CD1c-positive myeloid dendritic cell (primary cell): ENCODE data around the gene UST.
A peak's percentile ranks its signal among the peaks of the same experiment; 100 is the strongest.
"Not testable (repeated sequence)": the region's sequence is repeated elsewhere in the genome, so short reads cannot be mapped to it uniquely, and the experiment has no call there.

ENCODE experiments used
- DNase-seq: peaks from one replicate; pipeline ENCODE4 v3.0.0-alpha.2; 2016; ENCODE audit errors: extremely low spot score

UST gene

DNA sequence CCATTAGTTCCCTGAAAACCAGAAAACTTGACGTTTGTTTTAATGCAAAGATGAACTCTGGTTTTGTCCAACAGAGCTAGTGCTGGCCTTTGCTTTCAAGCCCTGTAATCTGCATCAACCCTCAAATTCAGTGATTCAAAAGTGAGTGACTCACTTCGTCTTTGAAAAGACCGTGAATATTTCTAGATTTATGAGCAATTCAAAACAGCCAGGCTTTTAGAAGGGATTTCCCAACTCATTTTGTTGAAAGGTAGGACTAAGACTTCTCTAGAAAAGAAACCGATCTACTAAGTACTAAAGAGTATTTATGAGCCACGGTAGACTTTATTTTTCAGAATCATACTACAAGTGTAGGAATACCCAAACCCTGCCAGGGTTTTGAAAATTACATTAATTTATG lies 121.5 kb downstream of the UST start:
- DNase-seq: no peak

DNA sequence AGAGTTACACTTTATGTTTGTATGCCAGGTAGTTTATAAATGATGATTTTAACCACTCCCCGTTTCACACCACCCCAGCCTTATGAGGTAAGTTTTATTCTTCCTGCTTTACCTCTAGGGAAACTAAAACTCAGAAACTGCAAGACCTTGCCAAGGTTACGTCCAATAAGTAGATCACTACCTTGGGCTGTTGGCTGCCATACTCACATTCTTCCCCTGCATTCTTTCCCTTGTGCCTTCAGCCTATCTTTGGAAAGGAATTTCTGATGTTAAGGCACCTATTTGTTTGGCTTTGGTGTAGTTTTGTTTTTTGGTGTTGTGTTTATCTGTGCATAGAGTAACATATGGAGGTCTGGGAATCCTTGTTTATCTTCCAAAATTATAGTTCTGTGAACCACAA lies 122.1 kb downstream of the UST start:
- no peak for DNase-seq

DNA sequence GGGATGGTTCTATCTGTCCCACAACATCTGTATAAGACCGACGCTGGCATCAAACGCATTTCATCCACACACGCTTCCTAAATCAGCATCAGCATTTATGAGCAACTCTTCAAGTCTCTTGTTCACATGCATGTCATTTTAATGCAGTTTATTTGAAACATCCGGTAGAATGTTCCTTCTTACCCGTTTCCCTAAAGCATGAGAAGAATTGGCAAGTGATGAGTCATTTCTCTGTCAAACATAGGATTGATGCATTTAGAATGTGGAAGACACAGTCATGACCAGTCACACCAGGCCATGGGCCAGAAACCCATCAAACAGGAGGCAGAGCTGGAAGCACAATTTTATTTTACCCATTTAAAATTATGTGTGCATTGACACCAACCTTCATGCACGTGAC lies 122.8 kb downstream of the UST start:
- DNase-seq: peak; percentile 6

DNA sequence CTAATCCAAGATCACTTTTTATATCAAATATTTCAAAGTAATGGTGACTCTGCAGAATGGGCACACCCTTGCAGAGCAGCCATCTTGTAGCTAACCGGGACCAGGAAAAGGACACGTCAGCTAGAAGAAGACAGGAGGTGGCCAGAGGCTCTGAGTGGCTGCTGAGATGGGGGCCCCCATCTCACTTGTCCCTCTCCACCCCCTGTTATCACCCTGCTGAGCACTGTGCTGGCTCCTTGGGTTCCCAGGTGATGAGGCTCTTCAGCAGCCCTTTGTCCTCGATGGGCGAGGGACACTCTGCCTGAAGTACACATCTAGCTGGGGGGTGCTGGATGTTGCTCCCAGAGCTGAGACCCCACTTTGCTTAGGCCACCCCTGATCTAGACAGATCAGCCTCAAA lies 126.3 kb downstream of the UST start:
- DNase-seq: no peak

DNA sequence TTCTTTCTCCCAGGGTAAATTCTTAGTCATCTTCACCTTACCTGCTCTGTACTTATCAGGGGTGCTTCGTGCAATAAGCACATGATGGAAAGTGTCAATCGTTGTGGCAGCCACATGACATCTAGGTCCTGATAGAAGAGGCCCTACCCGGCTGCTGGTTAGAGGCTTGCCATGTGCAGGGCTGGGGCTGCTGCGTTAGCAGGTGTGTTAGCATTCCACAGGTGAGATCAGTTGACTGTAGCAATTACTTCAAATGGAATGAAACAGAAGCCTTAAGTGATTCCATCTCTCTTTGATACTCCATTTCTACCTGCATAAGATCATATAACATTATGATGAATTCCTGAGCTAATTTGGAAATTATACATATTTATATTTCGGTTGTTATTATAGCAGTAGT lies 127.0 kb downstream of the UST start:
- DNase-seq: no peak

DNA sequence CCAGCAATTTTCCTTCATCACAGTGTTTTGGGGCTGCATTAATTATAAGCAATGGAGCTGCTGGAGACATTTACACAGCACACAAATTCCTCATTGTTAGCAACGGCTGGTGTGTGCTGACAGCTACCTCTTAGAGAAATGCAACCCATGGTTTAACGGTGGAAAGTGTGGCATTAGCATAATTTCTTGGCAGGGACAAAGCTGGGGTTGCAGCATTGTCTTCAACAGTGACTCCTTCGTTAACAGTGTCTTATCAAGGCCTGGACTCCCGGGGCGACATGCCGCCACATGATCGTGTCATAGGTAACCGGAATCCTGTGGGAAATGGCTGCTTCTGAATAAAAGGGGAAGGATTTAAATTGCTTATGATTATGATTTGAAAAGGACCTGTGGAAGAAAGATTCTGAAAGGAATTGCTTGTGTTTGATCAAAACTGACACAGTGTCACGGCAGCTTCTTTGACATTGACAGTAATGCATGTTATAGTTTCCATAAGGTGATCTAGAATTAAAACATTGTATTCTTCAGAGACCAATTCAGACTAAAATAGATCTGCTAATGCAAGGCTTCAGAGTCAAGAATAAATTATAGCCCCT lies 128.0 kb downstream of the UST start:
- DNase-seq: no peak

DNA sequence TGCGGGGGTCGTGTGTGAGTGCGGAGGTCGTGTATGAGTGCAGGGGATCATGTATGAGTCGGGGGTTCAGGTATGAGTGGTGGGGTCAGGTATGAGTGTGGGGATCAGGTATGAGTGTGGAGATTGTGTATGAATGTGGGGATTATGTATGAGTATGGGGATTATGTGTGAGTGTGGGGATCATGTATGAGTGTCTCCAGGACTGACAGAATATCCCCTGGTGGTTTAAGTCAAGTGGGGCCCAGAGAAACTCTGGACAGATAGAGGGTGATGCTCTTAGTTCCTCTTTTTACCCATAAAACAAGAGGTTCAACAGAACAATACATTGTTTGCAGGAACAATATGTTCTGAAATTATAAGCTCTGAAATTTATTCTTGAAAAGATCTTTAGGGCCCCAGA lies 131.9 kb downstream of the UST start:
- DNase-seq: no peak

DNA sequence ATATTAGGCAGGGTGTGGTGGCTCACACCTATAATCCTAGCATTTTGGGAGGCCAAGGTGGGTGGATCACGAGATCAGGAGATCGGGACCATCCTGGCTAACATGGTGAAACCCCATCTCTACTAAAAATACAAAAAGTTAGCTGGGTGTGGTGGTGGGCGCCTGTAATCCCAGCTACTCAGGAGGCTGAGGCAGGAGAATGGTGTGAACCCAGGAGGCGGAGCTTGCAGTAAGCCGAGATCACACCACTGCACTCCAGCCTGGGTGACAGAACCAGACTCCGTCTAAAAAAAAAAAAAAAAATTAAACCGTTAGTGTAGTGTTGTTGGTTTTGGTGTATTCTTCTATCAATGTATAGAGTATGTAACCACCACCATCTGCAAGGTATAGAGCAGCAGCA lies 133.9 kb downstream of the UST start:
- DNase-seq: not testable (repeated sequence)

DNA sequence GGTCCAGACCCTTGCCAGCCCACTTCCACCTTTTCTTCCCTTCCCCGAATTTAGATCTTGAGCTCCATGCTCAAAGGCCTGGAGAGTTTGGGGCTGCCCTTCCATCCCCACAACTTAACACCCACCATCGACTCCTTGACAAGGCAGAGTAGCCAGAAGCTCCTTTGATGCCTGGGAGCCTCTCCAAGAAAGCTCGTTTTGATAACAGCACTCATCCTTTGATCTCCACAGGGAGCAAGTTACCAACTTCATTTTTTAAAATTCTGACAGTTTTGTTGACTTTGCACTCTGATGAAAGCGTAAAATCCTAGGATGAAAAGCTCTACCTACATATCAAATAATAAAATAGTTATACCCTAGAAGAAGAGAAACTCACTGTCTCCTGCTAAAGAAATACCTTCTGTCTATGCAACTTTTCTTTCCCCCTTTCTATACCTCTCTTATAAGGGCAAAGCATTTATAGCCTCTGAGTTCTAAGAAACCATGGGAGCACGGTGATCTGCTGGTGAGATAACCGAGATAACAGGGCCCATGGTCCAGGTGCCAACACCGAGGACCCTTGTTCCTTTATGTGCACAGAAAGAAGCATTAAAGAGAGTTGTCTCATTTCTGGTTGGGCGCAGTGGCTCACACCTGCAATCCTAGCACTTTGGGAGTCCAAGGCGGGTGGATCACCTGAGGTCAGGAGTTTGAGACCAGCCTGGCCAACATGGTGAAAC lies 134.9 kb downstream of the UST start:
- no peak for DNase-seq

DNA sequence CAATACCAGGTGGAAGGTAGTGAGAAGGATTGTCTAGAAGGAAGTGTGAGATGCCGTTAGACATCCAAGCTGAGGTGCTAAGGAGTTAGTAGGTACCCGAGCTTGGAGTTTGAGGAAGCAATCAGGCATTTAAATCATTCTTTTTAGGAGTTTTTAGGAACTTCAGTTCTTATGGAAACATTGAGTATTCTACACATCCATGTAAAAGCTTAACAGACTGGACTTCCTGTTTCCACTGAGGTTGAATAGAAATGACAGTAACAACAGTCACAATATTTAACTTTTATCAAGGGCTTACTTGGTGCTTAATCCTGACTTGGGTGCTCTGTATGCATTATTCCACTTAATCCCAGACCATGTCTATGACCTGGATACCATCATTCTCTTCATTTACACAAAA lies 136.4 kb downstream of the UST start:
- DNase-seq: no peak

DNA sequence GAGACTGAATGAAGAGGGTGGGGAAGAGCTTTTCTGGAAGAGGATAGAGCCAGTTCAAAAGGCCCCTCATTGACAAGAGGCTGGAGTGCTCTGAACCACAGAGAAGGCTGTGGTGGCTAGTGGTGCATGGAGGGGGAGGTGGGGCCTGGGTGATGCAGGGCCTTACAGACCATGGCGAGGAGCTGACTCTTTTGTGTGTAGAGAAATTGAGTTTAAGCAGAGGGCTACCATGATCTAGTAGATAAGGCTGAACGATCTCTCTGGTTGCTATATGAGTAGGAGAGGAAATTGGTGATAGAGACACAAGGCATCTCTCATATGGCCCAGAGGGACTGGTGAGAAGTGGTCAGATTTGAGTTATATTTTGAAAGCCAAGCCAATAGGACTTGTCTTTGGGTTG lies 137.6 kb downstream of the UST start:
- no peak for DNase-seq

DNA sequence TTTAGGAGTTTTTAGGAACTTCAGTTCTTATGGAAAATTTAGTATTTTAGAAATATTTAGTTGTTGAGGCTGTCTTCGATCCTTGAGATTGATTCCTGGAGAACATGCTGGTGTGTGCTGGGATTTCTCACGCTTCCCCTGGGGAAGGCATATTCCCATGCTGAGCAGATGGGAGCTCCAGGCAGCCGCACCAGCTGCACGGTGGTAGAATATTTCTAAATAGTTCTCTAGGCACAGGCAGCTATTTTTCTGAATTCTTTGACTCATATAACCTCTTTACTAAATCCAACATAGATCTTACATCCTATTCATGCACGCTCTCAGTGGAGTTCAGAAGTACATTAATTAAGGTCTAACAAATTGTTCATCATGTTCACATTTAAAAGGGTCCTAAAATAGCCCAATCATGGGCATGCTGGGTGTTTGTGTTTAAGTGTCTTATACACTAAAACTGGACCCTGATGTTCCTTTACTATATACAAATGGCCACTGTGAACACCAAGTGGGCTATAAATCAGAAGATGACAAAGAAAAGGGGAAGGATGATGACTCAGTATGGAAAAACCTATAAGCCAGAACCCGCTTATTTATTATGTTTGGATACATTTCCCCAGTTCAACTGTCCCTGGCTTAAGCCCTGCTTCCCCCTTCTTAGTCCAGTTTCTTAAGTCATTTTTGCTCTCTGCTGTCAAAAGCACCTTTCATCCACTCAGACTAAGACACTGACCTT lies 138.5 kb downstream of the UST start:
- no peak for DNase-seq

DNA sequence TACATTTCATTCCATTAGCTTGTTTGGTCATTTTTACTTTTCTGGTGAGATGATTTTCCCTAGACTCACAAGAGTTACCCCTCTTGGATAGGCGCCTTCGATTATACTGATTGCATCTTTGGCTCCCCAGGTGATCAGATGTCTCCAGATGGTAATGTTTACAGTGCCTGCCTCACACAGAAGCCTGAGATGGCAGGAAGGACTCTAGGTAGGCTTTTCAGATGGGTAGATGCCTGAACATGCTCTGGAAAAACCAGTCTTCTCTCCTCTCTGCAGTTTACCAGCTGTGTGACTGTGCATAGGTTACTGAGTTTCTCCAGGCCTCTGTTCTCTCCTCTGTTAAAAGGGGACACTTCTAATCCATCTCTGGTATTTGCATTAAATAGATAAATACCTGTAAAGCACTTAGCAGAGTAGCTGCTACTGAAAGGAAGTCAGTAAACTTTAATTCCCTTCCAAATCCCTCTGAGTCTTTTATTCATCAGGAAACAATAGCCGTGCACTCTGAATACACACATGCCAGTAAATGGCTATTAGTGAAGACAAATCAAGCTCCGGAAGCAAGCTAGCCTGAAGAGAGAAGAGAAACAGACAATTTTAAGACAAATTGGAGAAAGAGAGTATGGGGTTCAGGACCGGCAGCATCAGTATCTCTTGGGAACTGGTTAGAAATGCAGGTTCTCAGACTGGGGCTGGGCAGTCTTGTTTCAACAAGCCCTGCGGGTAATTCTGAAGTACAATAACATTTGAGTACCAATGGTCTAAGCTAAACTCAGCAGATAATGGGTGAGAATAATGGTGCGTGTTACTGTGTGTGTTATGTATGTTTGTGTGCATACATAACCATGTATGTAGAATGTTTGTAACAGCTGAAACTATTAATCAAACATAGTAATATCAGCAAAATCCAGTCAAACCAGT lies 139.4 kb downstream of the UST start:
- DNase-seq: no peak

DNA sequence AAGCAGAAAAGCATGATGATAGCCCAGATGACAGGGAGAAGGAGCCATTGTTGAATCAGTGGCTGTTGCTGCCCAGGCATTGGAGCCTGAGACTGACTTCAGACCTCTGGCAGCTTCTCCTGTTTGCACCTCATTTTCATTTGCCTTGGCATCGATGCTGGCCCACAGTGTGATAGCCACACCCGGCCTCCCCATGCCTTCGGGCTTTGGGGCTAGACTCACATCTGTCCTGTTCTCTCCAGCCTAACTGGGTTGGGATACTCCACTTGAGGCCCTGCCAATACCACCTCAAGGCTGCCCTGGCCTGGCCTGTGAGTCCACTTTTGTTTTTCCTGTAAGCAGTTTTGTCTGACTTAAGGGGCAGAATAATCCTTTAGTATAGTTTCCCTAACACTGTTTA lies 140.4 kb downstream of the UST start:
- DNase-seq: no peak

DNA sequence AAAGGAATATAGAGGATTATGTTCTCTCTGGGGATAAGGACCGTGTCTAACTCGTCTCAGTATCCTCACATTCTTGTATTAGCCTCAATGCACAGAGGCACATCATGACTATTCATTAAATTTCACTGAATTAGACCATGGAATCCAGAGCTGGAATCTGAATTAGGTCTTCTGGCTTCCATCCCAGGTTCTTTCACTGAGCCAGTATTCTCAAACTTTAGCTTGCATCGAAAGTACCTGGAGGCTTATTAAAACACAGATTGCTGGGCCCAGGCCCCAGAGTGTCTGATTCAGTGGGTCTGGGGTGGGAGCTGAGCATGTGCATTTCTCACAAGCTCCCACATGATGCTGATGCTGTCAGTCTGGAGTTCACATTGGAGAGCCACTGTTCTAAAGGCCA lies 142.0 kb downstream of the UST start:
- DNase-seq: no peak

DNA sequence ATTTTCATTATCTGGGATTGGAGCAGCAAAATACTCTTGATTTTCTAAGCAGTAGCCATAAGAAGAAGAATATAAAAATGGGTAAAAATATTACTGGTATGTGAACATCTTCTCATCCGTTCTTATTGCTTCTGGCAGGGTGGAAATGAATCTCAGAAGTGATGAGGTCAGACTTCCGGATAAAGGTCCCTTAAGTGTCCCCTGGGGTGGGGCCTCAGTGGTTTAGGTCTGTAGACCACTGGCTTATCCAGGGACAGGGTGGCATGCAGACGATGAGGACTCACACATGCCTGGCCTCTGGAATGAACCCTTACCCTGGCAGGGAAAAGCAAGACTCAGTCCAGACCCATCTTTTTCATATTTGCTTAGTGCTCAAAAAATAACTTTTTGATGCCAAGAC lies 143.3 kb downstream of the UST start:
- no peak for DNase-seq

DNA sequence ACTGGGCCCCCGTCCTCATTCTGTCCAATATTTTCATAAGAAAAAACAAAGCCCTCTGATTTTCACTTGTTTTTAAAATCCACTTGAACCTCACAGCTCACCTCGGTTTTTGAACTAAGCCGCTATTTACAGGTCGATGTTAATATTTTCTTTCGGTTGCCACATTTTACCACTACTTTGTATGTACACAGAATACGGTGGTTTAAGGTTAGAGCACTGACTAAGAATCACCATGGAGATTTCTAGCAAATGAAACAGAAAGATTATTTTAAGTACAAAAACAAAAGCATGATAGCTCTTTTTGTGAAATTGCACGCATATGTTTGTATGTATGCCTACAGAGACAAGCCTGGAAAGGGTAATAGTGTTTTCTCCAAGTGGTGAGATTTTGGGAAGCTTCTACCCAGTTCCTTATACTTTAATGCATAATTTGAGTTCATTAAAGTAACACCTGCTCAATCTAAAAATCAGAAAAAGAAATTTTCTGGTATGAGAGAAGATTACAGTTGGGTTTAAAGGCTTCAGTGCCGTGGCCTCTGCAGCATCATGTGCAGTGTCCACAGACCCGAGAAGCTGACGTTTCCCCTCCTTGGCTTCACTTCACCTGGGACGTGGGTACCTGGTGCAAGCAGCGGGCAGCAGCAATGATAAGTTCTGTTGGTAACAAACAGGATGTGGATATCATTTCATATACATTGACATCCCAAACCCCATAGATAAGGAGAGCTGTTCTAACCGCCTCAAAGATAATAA lies 144.0 kb downstream of the UST start:
- DNase-seq: no peak

DNA sequence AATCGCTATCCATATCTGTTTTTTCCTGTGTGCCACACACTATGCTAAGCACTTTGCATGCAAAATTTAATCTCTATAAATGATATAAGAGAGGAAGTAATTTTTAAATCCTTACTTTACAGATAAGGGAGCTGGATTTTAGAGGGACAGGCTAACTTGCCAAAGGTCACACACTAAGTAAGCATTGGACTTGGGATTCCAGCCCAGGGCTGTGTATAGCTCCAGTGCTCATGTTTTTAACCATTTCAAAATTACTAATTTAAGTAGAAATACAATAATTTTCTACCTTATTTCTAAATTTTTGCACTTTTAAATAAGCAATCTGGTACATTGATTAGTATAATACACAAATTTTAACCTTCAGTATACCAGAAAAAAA lies 144.6 kb downstream of the UST start:
- no peak for DNase-seq

DNA sequence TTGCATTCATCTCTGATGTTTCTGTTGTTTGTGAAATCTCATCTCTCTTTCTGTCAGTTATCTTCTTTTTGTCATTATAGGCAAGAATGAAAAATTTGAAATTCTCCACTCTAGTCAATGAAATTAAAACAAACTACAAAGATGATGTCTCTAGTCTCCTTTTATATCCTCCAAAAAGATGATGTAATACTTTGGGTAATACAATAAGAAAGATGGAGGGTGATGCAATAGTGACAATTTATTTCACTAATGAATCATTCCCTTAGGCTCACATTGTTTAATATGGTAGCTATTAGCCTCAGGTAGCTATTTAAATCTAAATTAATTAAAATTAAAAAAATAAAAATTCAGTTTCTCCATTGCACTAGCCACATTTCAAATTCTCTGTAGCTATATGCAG lies 145.4 kb downstream of the UST start:
- DNase-seq: no peak

DNA sequence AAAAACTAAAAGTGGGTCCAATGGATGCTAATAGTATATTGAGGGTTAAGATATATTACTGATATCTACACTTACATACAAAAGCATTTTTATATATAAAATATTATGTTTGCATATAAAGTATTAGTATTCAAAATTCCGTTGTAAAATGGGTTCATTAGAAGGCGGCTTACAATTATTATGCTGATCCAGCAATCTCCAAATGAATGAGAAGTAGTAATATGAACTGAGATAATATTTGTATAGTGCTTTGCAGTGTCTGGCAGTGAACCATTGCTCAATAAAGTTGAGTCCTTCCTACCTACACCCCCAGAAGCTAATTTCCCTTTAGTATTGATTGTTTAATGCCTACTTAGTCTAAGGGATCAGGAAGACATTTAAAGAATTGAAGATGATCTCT lies 146.2 kb downstream of the UST start:
- no peak for DNase-seq

DNA sequence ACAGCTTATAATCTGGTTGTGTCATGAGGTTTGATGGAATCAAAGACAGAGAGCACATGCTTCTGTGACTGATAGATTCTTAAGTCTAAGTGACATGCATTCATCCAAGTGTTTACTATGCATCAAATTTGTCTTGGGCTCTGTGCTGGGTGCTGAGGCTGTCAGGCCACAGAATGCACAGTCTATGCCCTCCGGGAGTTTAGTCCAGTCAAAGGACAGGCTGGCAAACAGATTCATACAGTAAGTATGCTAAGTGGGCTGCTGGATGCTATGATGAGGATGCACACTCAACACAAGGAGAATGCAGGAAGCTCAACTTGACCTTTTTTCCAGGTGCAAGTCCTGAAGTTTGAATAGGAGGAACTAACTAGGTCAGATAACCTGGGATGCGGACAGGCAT lies 146.7 kb downstream of the UST start:
- no peak for DNase-seq
